ENCODE data around the gene AHDC1.

AHDC1 gene

GRCh38 chr1:27531959-27532685, 71.8 kb downstream of the AHDC1 start:
- no peak for DNase-seq (ENCODE audit: low read depth)

- DNase-seq (ENCODE audit: low read depth) = no peak
Measured at GRCh38 chr1:27530192-27530591, 73.8 kb downstream of the AHDC1 start.

DNA sequence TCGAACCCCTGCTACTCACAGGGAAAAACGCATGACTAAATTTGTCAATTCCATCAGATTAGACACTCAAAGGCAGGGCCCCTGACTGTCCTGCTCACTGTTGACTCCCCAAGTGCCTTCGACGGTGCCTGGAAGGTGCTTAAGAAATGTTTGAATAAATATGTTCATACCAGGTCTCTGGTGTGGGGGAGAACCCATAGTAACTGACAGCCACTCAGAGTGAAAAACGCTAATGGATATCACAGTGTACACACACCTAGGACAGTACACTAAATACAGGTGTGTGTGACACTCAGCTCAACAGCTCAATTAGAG, 74.3 kb downstream of the AHDC1 start:
- DNase-seq (ENCODE audit: low read depth) = no peak

- peak; percentile 65 for DNase-seq (ENCODE audit: low read depth)
Measured at GRCh38 chr1:27528818-27529703, 74.9 kb downstream of the AHDC1 start.

DNA sequence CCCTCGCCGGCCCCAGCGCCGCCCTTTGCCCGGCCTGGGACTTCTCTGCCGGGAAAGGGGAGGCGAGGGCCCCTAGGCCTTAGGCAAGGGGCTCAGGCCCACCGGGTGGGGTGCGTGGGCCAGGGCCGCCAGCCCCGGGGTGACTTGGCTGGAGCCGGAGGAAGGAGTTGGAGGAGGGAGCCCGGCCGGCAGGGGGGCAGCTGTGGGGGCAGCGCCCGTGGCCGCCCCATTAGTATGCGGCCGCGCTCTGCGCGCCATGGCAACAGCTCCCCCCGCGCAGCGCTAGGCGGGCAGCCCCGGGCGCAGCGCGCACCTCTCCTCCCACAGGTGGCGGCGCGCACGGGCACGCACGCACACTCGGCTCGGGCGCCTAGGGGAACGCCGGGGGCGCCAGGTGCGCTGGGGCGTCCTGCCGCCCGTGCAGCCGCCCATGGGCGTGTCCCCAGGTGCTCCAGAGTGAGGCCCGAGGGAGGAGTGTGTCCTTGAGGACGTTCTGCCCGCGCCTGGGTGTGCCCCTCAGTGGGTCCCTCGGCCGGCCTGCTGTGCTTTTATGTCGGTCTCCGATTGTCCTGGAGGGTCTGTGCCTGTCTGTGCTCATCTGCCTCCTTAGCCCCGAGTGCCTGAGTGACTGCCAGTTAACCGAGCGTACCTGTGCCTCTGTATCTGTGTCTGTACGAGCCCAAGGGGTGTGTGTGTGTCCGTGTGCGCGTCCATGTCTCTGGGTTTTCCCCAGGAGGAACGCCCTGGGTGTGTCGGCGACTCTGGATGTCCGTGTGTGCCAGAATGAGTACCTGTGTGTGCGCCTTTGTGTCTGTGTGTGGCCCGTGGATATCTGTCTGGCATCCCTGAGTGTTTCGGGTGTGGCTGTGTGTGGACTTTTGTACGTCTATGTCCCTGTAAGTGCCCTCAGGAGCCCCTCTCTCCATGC, 75.8 kb downstream of the AHDC1 start:
- no peak for DNase-seq (ENCODE audit: low read depth)

GRCh38 chr1:27527223-27527889, 76.6 kb downstream of the AHDC1 start:
- DNase-seq (ENCODE audit: low read depth) = peak; percentile 33

- DNase-seq (ENCODE audit: low read depth) = no peak
Measured at GRCh38 chr1:27526569-27527222, 77.2 kb downstream of the AHDC1 start.

DNA sequence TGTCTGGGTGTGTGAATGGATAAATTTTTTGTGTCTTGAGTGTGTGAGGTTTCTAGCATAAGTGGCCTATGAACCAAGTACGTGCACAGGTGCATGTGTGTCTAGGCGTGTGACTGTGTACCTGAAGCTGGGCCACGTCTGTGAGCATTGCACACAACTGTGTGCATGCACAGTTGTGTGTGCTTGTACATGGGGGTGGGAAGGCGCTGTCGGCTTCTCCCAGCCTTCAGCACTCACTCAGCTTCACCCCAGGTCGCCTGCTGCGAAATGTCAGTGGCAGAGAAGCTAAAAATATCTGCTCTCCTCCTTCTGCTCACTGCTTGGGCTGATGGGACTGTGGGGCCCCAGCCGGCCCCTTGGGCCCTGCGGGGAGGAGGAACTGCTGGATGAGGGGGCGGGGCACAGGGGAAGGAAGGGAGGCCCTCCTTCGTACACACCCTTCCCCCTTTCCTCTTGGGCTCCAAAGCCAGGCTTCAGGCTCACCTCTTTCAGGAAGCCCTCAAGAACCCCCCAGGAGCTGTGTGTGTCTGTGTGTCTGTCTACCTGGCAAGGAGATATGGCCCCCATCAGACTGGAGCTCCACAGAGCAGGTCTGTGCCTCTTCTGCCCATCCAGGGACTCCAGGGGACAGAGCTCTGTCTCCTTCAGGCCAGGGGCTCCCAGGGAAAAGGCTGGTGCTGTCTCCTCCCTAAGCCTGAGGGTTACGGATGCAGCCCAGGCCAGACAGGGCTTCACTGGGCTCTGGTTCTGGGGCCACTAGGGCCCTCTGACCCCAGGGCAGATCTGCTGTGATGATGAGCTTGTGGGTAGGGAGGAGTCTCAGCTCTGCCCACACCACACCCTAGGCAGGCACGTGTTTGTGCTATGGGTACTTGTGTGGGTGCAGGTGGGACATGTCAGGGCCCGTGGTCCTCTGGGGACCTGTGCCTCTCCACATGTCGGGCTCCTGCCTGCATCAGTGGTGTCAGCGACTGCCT, 78.4 kb downstream of the AHDC1 start:
- peak; percentile 84 for DNase-seq (ENCODE audit: low read depth)

- no peak for DNase-seq (ENCODE audit: low read depth)
Measured at GRCh38 chr1:27523337-27524020, 80.5 kb downstream of the AHDC1 start.

DNA sequence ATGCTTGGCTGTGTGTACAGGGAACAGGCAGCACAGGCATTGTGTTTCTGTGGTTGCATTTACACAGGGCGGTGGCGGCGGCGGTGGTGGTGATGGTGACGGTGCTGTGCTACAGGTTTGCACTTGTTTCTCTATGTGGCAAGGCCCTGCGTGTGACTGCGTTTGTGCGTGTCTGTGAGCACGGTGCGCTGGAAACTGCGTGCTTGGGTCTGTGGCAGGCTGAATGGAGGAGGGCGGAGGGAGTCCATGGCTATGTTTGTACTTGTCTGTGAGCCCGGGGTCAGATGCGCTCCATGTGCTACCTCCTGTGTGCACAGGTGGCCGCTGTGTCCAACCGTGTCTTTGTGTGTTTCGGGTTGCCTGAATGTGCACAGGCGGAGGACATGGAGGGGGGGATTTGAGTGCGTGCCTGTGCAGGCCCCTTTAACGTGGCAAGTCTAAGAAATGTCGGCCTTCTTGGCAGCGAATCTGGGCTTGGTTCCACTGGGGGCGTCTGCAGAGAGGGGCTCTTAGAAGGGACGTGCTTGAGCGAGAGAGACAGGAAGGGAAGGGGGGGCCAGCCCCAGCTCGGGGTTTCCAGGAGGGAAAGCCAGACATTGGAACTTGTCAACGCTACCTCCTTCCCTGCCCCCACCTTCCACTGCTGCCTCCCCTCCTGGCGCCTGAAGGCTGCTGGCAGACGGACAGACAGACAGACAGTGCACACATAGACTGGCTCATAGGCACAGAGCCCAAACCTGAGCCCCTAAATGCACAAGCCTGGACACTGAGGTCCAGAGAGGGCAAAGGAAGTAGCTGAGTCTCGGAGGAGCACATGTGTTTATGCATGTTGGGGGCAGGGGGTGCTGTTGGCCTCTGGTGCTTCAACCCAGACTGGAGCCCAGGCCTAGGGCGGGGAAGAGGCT, 81.3 kb downstream of the AHDC1 start:
- peak; percentile 42 for DNase-seq (ENCODE audit: low read depth)

GRCh38 chr1:27521861-27522431, 82.0 kb downstream of the AHDC1 start:
- no peak for DNase-seq (ENCODE audit: low read depth)

DNA sequence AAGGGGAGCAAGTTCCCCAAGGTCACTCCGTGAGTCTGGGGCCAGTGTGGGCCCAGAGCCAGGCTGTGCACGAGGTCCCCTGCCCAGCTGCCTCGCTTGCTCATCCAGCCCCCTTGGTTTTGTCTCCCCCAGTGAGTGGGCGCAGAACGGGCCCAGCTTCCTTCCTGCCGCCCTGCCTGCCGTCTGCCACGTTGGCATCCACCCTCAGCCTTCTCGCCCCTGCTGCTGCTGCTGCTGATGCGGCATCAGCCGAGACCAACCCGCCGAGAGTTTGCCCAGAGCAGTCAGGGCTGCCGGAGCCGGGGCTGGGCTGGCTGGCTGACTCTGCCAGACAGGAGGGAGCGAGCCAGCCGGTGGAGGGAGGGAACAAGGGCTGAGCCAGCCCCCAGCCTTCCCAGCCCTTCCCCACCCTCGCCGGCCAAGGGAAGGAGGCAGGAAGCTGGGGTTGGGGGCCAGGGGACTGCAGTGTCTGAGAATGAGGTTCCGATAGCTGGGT, 82.6 kb downstream of the AHDC1 start:
- no peak for DNase-seq (ENCODE audit: low read depth)

- DNase-seq (ENCODE audit: low read depth) = no peak
Measured at GRCh38 chr1:27520651-27521050, 83.3 kb downstream of the AHDC1 start.

- no peak for DNase-seq (ENCODE audit: low read depth)
Measured at GRCh38 chr1:27519331-27520258, 84.3 kb downstream of the AHDC1 start.

- no peak for DNase-seq (ENCODE audit: low read depth)
Measured at GRCh38 chr1:27518808-27519207, 85.1 kb downstream of the AHDC1 start.

DNA sequence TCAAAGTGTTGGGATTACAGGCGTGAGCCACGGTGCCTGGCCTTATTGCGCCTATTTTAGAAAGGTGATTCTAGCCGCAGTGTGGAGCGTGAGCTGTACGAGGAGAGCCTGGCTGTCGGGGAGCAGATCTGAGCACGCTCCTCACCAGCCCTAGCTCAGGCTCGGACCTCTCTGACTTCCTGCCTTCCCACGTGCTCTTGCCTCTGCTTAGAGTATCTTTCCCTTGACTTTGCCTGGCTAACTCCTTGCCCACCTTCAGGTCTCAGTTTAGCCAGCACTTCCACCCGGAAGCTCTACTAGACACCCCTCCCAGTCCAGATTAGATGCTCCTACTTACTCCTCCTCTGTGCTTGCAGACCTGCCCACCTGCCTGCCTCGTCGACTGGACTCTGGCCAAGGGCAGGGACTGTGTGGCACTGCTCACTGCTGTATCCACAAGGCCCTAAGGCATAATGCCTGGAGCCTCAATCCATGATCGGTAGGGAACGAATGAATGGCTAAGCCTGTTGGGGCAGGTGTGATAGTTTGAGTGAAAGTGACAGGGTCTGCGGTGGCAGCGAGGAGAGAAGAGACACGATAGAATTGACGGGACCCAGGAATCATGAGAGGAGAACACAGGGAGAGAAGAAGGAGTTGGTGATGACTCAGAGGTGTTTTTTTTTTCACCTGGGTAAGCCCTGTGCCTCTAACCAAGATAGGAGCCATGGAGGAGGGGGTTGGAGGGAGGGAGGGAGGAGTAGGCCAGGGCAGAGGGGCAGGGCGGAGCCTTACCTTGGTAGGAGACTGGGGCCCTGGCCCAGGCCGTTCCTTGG, 85.8 kb downstream of the AHDC1 start:
- DNase-seq (ENCODE audit: low read depth) = no peak
